Measurements from ENCODE around the gene TOR4A.

DNA sequence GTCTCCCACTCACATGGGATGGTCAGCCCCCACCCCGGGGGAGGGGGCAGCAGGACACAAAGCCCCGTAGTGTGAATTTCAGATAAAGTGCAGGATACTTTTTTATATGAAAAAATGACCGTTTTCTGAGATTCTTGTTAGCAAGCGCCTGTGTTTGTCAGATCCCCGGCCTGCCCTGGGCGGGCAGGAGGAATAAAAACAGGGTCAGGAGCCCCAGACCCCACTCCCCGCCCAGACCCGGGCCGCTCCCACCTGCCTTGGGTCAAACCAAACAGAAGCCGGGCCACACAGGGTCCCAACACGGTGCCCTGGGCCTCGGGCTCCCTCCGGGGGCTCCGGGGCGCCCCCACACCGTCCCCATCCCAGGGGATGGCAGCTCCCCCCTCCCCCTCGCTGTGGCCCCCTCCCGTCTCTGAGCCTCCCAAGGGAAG is 38.1 kb downstream of the TOR4A start:
- TF ChIP-seq EZH2 (IDR thresholded peaks at IDR 0.05) (no peak), POLR2AphosphoS5 (IDR thresholded peaks at IDR 0.05; ENCODE audit: borderline replicate concordance, low read depth, low read length) (no peak), FOXP2 (optimal IDR thresholded peaks at IDR 0.05; ENCODE audit: control extremely low read depth, extremely low read length, insufficient read depth) (no peak)

Measured in SK-N-MC (cell line).